GM21515 (cell line): ENCODE results near the gene NOXA1.

Source experiments
- ATAC-seq: cut with Tn5 transposase; IDR thresholded peaks from one replicate; pipeline ENCODE4 v1.9.1; 2021; ENCODE audit not compliant: unreplicated experiment

NOXA1 gene

DNA sequence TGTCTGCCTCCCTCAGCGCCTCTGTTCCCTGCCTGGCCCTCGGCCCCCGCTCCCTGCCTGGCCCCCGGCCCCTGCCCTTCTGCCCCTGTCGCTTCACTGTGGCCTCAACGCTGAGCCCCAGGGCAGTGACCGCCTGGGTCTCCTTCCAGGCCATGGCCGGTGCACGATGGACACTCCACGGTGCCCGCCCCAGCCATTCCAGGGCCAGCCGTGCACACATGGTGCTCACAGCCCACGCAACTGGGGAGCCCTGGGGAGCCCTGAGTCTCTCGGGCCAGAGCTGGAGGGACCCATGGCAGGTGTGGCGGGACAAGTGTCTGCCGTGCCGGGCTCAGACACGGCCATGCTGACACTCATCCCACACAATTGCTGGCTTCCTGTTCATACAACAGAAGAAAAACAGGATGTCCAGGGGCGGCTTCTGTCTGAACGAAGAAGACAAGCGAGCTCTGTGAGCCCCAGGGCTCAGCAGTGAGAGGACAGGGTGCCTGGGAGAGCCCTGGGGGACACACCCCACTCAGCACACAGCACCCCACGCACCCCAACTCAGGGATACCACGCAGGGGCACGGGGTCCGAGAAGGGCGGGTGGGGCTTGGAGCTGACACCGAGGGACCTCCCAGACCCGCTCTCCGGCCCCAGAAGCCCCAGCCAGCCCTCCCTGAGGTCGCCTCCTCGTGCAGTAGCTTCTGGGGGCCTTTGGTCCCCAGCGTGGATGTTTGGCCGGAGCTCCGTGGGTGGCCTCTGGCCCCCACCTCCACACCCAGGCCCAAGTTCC, 35.9 kb upstream of the NOXA1 start:
- ATAC-seq, result no peak

DNA sequence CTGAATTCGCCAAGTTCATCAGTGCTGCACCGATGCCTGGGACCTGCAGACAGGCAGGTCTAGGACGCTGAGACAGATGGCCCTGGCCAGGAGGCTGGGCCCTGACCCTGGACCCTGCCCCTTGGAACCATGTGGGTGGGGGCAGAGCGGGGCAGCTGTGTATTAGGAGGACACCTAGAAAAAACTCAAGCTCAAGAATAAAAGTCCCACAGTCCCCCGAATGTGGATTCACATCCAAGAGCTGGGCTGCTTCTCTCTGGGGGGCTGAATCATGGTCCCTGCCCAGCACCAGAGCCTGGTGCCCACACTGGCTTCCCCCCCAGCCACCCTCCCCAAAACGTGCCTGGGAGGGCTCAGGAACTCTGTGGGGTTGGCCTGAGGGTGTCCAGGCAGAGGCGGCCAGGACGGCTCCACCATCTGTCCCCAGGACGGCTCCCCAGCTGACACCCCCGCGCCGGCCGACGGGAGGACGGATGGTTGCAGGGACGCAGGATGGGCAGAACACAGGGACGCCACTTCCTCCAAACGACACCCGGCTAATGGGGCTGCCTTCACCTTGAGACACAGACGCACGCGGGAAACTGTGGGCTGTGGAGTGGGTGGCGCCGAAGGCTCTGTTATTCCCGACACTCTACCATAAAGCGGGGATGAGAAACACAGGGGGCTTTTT, 35.2 kb upstream of the NOXA1 start:
- ATAC-seq, result no peak

GRCh38 chr9:137388589-137389427, 34.4 kb upstream of the NOXA1 start:
- no peak for ATAC-seq

DNA sequence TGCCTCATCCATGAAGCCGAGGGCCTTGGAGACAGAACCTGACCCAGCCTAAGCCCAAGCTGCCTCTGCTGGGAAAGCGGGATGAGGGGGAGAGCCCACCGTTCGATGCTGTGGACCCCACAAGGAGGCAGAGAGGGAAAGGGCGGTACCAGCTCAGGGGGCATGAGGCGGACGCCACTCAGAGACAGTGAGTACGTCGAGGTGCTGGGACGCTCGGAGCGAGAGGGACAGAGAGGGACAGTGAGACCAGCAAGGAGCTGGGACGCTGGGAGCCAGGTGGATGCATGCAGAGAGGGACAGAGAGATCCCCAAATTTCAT, 33.8 kb upstream of the NOXA1 start:
- no peak for ATAC-seq

GRCh38 chr9:137390553-137391410, 32.4 kb upstream of the NOXA1 start:
- no peak for ATAC-seq

- no peak for ATAC-seq
These were observed 31.8 kb upstream of the NOXA1 start for GRCh38 chr9:137391411-137391754.

- ATAC-seq, result no peak
These were observed 30.8 kb upstream of the NOXA1 start for GRCh38 chr9:137392232-137393007.

DNA sequence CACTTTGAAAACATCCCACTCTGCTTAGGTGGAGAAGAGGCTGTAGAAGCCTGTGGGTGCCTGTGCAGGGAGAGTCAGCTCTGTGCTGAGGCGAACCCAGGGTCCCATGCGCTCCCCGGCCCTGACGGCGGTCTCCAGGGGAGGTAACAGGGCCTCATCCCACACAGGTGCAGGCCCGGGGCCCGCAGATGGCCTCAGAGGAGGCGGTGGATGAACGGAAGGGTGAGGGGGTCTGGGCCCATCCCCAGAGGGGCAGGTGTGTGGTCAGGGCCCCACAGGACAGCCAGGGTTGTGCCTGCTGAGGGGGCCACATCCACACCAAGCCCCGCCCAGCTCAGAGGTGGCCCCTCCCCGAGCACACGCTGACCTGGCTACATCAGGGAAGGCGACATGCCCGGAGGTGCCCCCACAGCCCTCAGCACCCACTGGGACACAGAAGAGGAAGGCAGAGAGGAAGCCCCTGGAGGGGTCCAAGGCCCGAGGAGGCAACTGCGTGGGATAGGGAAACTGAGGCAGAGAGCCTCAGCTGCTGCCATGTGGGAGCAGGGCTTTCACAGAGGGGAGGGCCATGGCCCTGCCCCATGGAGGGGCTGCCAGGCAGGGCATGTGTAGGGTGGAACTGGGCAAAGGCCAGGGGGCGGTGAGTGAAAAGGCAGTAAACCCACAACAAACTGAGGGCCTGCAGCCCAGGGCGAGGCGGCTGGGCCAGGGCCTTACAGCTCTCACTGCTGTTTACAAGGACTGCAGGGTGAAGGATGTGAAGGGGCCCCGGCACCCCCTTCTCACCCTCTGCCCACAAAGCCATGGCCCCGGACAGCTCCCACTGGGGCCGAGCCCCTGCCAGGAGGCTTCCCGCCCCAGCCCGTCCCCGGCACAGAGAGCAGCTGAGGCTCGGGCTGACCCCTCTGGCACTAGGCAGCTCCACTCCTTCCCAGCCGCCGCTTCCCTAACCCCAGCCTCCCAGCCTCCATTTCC, 29.7 kb upstream of the NOXA1 start:
- ATAC-seq, result no peak

DNA sequence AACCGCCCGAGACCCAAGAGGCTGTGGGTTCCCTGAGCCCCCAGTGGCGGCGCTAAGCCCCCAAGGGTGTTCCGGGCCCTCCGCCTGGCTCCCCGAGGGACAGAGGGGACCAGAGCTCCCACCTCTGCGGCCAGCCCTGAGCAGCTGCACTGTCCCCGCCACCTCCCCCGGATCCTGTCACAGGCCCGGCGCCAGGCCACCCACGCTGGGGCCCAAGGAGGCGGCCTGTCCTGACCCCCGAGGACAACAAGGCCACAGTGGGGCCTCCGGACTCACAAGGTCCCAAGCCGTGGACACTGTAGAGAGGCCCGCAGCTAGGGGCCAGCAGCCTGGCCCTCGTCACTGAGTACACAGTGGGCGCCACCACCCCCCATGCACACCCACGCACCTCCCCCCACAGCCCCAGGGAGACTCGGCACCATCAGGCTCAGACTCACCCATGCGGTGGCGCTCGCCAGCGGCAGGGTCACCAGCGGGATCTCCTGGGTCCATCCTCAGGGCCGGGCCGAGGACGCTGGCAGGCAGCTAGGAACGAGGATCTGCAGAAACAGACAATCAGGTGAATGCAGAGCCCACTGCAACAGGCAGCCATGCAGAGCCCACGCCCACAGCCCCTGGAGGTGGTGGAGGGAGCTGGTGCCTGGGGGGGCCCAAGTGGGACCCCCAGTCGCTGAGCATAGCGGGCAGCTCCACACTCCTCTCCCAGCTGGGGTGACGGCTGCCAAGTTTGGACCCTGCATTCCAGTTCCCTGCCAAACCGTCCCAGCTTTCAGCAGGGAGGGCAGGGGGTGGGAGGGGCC, 28.1 kb upstream of the NOXA1 start:
- ATAC-seq, result no peak

DNA sequence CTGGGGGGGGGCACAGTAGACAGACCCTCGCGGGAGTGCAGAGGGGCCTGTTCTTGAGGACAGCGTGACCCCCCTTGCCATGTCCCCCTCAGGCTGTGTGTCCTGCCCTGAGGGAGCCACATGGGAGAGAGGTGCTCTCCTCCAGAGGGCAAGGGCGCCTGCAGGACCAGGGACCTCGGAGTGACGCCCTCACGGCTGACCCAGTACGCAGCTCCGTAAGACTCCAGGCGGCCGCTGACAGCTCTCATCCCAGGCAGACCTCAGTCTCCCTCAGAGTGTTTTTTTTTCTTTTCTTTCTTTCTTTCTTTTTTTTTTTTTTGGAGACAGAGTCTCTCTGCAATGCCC, 27.6 kb upstream of the NOXA1 start:
- ATAC-seq, result no peak

DNA sequence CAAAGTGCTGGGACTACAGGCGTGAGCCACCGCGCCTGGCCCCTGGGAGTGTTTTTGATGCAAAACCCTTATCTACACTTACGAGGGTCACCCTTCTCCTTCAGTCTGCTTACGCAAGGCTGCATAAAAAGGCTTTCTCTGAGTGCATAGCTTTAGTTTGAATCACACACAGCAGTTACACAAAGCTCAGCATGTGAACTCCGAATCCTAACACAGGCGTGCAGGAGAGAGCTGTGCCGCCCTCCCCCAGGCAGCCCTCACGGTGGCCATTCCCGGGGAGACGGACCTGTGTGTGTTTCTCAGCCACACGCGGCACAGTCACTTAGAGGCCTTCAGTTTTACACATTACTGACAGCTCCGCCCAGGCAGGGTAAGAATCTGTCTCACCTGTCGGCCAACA, 27.0 kb upstream of the NOXA1 start:
- no peak for ATAC-seq

GRCh38 chr9:137396634-137397367, 26.4 kb upstream of the NOXA1 start:
- ATAC-seq, result no peak

- ATAC-seq, result no peak
These were observed 25.3 kb upstream of the NOXA1 start for GRCh38 chr9:137397675-137398423.

- ATAC-seq, result no peak
These were observed 24.4 kb upstream of the NOXA1 start for GRCh38 chr9:137398561-137399468.

- no peak for ATAC-seq
These were observed 20.4 kb upstream of the NOXA1 start for GRCh38 chr9:137402746-137403145.

GRCh38 chr9:137403269-137403668, 19.9 kb upstream of the NOXA1 start:
- ATAC-seq, result no peak
